Measurements from ENCODE around the gene STX3.

- no peak for TF ChIP-seq CTCF (IDR thresholded peaks at IDR 0.05)
- TF ChIP-seq NFE2L2 (conservative IDR thresholded peaks at IDR 0.05; ENCODE audit: low read length) = no peak
- TF ChIP-seq KDM1A (IDR thresholded peaks at IDR 0.05; ENCODE audit: low read depth) = no peak
- TF ChIP-seq POLR2A (IDR thresholded peaks at IDR 0.05; ENCODE audit: low read length) = no peak
- TF ChIP-seq REST (IDR thresholded peaks at IDR 0.05) = no peak
- no peak for TF ChIP-seq SMC3 (IDR thresholded peaks at IDR 0.05)
- TF ChIP-seq RAD21 (conservative IDR thresholded peaks at IDR 0.05 in 1 of 2, IDR thresholded peaks at IDR 0.05 in 1 of 2) = no peak
- no peak for TF ChIP-seq ZNF302 (CRISPR knock-in tag; IDR thresholded peaks at IDR 0.05)
- no peak for TF ChIP-seq EP300 (IDR thresholded peaks at IDR 0.05)
- TF ChIP-seq HMGXB4 (CRISPR knock-in tag; IDR thresholded peaks at IDR 0.05; ENCODE audit: borderline replicate concordance) = no peak
- TF ChIP-seq, protein P1, sequence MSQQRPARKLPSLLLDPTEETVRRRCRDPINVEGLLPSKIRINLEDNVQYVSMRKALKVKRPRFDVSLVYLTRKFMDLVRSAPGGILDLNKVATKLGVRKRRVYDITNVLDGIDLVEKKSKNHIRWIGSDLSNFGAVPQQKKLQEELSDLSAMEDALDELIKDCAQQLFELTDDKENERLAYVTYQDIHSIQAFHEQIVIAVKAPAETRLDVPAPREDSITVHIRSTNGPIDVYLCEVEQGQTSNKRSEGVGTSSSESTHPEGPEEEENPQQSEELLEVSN (IDR thresholded peaks at IDR 0.05; ENCODE audit: borderline replicate concordance, low read depth) = no peak
- no peak for TF ChIP-seq MYC (IDR thresholded peaks at IDR 0.05; ENCODE audit: borderline replicate concordance, low read length)
Observed at GRCh38 chr11:59815754-59816153, 60.6 kb downstream of the STX3 start.

All from A549 (cell line).